HG03521 (cell line): ENCODE data around the gene ZNRF3.
"Not testable (repeated sequence)": the region's sequence is repeated elsewhere in the genome, so short reads cannot be mapped to it uniquely, and the experiment has no call there.

Source experiments
- ATAC-seq: cut with Tn5 transposase; IDR thresholded peaks from one replicate; pipeline ENCODE4 v1.9.1; 2021; ENCODE audit warnings: mild to moderate bottlenecking, moderate library complexity; ENCODE audit not compliant: unreplicated experiment

ZNRF3 gene

DNA sequence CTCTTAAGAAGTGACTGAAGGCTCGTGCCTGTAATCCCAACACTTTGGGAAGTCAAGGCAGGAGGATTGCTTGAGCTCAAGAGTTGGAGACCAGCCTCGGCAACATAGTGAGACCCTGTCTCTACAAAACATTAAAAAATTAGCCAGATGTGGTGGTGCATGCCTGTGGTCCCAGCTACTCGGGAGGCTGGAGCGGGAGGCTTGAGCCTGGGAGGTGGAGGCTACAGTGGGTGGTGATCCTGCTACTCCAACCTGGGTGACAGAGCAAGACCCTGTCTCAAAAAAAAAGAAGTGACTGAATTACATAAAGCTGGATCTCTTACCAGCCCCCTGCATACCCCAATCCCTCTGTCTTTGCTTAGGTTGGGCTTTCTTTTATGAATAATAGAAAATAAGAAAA is 120.2 kb downstream of the ZNRF3 start:
- no peak for ATAC-seq

DNA sequence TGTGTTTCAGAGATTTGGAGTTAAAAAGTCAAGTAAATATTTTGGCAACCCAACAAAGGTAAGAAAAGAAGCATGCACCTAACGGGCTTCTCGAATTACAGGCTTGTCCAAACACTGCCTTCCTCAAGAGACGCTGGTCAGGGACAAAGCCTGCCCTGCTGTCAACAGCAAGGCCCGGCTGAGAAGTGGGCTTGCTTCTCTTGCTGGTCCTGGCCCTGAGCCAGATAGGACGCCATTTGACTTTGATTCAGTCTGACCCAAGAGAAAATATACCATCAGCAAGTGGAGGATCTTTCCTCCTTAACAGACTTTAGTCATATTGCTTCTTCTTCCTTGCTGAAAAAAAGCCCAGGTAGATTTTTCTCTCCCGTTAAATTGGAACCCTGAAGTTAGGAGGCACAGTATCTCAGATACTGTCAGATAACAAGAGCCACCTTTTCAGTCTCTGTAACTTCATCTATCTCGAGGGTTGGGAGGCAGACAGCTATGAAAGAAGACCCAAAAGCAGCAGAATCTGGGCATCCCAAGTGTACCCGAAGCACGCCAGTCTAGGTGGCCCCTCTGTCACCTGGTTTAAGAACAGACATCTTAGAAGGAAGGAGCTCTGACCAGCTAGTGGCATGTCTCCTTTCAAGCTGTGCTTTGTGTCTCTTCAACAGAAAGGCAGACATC is 120.7 kb downstream of the ZNRF3 start:
- no peak for ATAC-seq

DNA sequence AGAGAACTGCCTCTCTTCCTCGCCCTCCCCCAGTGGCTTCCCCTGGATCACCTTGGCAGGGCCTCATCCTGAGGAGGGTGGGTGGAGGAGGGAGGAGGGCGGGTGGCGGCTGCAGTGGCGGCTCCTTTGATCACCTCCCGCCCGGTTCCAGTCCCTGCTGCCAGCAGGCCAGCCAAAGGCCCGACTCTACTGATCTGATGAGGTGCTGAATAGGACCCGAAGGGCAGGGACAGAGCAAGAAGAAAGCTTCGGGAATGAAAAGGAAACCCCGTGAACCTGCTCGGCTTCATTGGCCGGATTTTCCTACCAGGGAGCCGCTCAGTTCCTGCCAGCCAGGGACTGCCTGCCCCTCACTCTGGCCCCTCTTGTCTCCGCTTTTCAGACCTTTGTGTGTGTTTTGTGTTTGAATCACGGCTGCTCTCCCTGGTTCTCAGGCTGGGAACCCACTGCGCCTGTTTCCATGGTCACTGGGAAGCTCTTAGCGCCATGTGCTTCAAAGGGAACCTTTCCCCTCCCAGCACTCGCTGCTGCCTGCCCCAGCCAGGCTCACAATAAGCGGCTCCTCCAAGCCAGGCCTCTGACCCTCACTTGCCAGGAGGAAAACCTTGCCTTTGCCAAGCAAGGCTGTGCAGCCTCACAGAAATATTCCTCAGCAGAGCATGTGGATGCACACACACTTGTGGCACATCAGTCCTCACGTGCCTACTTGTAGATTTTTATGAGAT is 121.4 kb downstream of the ZNRF3 start:
- no peak for ATAC-seq

DNA sequence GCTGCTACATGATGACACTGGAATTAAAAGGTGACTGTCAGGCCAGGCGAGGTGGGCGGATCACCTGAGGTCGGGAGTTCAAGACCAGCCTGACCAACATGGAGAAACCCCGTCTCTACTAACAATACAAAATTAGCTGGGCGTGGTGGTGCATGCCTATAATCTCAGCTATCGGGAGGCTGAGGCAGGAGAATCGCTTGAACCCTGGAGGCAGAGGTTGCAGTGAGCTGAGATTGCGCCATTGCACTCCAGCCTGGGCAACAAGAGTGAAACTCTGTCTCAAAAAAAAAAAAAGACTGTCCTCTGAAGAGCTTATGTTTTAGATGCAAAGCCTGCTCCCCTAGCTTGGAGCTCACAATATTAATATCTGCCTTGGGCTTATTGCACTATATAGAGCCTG is 122.4 kb downstream of the ZNRF3 start:
- not testable (repeated sequence) for ATAC-seq

DNA sequence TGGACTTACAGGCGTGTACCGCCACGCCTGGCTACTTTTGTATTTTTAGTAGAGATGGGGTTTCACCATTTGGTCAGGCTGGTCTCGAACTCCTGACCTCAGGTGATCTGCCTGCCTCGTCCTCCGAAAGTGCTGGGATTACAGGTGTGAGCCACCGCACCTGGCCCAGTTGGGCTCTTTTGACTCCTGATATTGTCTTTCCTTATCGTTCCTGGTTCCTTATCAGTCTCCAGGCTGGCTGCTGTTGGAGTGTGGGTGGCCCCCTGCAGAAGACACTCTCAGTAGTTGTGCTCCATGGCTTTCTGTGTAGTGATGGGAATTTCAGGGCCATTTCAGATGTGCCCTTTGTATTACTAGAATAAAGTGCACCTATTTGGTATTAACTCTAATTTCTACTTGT is 123.0 kb downstream of the ZNRF3 start:
- ATAC-seq, result no peak

DNA sequence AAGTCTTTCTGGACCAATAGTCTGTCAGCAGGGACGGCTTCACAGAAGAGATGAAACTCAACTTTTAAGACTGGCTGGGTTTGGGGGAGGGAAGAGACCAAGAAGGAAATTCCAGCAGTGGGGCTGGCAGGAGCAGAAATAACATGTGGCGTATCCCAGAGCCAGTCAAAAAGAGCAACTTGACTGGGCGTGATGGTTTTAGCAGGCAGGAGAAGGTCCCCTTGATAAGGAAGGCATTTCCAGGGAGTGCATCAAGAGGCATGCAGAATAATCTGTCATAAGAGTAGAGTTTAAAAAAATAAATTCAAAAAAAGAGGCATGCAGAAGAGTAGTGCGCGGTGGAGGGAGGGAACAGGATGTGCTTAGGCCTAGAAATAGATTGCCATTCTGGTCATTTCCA is 125.8 kb downstream of the ZNRF3 start:
- ATAC-seq, result no peak

DNA sequence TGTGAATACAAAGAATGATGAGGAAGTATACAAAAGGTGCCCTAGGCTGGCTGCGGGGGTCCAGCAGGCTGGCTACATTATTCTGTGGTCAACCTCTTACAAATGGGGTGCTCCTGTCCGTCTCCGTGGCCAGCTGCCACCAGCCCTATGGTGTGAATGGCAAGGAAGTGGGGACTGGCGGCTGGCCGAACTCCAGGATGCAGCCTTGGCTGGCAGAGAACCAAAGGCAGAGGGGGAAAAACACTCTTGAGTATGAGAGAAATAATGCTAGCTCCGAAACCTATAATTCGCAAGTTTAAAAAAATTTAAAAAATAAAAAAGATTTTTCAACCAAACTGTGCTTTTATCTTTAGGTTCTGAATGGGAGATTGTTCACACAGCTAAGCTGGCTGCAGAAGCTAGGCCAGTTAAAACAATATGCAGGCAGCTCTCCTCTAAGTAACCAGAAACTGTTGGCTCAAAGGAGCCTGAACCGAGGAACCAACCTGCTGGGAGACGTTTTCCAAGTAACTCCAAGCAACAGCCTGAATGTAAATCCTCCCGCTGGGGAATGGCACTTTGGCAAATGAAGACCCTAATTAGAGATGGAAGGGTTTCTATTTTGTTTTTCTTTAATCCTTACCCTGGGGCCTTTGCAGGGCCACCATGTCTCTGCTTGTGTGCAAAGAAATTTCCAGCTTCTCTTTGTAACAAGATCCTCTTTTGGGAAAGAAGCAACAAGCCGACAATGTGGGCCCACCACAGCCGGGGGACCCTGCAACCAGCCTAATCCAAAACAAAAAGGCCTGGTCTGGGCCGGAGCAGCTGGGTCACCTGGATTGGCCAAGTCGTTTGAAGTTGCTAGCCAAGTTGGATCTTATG is 128.1 kb downstream of the ZNRF3 start:
- ATAC-seq, result no peak

DNA sequence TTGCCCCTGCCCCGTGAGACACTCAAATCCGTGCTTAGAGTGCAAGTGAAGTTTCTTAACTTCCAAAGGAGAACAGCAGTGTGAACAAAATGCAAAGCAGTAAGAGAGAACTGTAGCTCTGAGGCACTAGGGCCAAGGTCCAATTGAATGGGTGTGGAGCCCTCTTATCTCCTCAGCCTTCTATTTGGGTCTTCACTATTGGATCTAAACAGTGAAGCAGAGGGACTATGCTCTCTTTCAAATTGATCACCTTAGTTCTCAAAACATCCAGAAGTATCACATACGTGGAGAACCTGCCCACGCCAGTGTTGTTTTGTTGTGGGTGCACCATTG is 128.7 kb downstream of the ZNRF3 start:
- no peak for ATAC-seq

DNA sequence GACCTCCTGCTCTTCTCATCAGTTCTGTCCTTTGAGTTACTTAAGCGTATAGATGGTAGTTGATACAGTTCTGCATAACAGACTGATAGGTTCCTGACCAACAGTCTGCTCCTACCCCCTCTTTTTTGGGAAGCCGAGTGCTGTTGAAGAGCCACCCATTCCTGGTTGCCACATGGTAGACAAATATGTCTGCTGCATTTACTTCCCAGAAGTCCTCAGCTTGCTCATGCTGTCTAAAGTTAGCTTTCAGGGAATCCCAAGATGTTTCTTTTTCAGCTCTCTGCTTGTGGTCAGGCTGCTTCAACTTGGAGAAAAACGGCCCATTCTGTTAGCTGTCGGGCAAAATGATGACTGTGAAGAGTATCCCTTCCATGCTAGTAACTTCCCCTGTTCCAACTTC is 129.6 kb downstream of the ZNRF3 start:
- no peak for ATAC-seq

DNA sequence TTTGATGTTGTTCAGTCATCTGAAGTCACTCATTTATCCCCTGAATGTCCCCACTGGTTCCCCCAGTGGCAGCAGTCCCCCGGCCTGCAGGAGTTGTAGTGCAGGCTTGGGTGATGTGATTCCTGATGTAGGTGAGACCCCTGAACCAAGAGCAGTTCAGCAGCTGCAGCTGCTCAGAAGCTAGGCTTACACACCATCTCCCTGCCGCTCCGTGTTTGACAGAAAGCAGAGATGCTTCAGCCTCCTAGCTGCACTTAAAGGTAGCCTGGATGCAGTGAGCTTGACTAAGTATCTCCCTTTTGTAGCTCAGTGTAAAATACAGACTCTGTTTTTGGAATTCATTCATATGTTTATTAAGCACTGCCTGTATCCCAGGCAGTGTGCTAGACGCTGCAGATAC is 130.9 kb downstream of the ZNRF3 start:
- no peak for ATAC-seq

DNA sequence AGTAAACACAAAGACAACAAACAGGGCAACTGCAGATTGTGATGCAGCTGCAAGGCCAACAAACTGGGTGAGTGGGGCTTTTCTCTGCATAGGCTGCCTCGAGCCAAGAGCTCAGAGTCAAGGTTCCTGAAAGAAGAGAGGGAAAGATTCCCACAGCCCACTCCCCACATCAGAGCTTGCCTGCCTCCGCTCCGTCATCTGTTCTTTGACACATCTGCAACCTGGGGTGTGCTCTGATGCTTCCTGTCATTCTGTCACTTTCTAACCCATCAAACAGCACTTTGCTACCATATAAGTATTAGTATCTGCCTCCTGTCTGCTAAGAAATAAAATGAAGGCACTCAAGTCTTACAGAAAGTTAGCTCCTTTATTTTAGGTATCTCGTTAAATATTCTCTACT is 131.4 kb downstream of the ZNRF3 start:
- no peak for ATAC-seq

DNA sequence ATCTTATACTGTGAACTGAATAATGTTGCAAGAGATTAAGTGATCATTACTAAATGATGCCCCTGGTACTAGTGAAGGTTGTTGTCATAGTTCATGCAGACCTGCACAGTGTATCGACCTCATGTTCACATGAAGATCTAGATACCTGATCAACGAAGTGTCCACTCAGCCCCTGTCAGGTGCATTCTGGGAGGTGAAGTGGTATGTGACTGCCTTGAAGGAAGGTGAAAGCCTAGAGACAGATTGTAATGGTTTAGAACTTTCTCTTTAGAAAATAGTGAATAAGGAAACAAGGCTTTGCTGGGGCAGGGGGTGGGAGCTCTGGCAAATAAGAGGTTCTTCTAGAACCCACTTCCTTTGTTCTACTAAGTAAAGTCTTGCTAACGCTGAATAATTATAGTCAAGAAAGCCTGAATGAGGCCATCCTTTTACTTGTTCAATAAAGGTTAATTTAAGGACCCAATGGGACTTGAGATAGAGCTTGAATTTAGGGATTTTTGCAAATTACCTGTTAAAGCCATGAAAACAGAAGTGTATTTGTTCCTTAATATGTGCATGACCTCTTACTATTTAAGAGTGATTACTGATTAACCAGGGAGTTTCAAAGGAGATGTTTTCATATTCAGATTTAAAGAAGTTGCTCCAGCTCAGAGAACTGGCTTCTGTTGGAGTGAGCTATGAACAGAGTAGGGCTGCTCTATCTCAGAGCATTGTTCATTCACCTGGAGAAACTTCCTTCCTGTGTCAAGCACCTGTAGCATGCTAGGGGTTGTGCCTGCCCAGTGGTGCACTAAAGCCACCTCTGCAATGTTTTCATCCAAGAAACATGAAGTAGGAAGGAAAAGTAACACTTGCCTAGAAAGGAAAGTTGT is 132.9 kb downstream of the ZNRF3 start:
- no peak for ATAC-seq

DNA sequence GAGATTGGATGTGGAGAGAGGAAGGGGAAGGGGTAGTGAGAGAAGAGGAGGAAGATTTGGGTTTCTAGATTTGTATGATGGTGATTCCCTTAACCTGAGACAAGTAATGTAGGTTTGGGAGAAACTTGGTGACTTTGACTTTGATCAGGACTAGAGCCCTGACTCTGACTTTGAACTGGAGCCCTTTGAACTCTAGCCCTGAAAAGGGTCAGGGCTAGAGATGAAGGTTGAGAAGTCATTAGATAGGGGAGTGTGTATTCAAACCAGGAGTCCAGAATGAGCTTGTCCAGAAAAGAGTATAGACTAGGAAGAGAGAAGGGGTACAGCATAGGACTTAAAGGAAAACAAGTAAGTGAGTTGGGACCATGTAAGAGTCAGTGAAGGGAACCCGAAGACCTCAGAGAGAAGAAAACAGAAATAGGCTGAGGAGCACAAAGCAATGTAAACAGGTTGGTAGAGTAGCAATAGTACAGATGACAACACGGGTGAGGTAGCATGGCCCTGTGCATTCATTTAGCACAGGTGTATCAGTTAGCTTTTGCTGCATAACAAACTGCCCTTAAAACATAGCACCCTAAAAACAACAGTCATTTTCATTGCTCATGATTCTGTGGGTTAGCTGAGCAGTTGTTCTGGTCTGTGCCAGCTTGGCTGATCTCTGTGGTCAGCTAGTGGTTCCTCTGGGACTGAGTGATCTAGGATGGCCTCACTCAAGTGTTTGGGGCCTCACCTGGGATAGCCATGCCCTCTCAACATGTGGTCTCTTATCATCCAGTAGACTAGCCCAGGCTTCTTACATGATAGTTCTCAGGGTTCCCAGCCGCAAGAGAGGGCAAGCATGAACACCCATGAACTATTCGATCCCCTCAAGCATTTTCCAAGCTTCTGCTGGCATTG is 135.2 kb downstream of the ZNRF3 start:
- ATAC-seq, result no peak

DNA sequence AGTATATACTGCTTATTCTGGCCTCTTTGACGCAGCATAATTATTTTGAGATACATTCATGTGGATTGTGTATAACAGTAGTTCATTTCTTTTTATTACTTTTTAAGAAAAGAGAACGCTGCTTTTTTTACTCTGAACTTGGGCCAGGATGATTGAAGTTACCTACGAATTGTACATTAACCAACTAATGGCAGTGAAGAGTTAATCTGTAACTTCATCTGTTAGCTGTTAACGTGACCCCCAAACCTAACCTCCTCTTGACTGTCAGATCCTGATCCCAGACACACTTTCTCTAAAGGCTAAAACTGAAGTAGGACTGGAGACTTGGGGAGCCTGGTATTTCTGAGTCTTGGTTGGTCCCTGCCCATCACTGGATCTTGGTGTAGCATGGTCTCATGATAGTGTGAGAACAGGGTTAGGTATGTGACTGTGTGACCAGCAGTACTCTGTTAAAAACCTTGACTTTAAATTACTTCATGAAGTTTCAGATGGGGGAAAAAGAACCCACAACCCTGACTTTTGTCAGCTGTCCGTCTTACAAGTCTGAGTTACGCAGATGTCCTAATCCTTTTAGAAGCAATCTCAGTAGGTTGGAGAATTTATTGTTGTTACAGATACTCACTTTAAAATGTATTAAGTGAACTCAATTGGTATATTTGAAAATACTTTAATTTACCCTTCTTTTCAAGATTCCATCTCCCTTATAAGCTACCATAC is 138.9 kb downstream of the ZNRF3 start:
- no peak for ATAC-seq

DNA sequence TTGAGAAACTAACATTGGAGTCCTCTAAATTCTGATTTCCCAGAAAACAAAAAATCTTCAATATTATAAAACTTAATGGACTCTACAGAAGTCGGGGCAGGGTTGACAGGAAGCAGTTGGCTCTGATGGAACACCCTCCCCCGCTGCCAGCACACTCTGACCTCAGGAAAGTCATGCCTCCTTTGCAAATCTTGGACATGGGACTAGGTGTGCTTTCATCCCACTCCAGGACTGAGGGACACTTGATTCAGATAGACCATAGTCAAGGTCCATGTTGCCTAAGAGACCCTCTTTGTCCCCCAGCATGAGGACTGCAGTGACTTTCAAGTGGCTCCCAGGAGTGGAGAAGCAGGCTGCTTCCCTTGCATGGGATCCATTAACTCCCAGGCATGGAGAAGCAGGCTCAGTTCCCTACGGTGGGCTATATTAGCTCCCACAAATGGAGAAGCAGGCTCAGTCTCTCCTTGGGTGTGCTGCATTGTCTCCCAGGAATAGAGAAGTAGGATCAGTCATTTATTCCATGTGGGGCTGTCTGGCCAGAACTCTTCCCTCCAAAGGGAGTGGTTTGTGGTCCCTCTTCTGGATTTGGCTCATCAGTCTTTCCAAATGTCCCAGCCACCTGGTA is 139.9 kb downstream of the ZNRF3 start:
- ATAC-seq, result no peak

DNA sequence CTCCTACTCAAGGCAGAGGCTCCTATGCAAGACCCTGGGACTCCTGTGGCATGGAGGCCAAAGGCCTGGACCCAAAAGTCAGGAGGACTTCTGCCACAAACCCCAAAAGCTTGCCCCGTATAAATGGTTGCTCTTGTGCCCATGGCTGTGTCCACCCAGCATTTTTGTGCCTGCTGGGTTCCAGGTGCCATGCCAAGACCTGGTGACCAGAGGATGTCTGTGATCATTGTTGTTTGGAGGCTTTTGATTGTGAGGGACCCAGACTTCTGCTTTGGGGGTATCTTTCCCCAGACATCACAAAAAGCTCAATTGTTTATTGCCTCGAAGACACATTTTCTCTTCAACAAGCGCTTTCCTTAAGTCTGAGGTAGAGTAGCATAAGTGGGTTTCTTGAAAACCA is 143.2 kb downstream of the ZNRF3 start:
- ATAC-seq, result no peak

DNA sequence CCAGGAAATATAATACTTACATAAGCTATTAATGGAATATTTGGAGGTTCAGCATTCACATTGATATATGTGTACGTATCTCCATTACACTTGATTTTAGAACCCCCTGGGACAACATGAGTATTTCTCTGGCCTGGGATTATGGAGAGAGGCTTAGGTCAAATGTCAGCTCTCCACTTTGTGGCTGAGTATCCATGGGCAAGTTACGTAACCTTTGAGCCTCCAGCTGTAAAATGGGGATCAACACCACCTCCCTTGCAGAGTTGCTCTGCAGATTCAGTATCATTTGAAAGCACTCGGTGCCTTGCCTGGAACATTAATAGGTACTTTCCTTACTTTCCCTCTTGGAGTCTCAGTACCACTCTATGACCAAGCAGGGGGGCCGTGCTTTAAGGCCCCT is 145.1 kb downstream of the ZNRF3 start:
- no peak for ATAC-seq

DNA sequence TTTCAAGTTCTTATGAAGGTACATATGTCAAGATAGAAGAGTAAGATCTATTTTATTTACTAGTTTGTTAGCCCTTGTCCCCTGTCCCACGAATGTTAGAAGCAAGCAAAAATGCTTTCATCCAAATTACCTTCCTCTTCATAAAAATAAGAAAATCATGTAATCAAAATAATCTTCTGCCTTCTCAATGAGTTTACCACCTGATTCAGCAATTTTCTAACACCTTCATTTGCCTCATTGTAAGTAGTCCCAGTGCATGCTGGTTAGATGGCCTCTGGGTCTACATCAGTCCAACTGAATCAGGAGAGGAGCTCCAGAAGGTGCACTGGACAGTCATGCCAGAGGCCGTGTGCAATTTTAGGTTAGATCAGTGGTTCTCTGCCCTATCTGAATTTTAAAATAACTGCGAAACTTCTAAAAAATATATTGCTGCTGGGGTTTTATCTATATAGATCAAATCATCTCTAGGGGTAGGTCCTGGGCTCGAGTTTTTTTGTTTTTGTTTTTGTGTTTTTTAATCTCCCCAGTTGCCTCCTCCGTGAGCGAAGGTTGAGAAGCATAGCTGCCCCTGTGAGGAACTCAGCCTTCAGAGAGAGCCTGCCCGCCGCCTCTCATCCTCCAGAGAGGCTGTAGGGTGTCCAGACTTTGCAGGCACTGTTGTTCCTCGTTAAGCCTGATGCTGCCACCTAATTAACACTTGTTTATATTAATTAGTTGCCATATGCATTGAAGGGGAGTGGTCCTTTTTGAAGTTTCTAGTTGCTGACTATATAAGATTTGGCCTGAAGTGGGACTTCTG is 146.0 kb downstream of the ZNRF3 start:
- no peak for ATAC-seq
